Measurements from ENCODE around the gene CASP7.
"Not testable (repeated sequence)": the region's sequence is repeated elsewhere in the genome, so short reads cannot be mapped to it uniquely, and the experiment has no call there.

The CASP7 gene

GRCh38 chr10:113754125-113754524 lies 74.4 kb downstream of the CASP7 start:
- no peak for DNase-seq (ENCODE audit: low read depth)

DNA sequence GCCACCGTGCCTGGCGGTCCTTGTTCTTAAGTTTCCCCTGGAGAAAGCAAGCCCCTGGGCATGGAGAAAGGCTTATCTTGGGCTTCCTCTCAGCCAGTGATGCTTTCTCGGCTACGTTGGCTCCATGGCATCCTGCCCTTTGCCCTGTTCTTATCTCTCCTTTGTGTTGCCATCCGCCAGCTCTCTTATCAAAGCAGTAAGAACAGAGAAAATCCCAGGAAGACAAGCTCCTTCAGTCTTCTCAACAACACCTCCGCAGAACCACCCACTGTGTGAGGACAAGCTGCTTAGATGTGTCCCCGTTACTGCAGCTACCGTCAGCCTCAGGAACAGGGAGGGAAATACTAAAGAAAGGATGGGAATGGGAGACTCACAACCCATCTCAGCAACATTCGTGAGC lies 75.1 kb downstream of the CASP7 start:
- DNase-seq (ENCODE audit: low read depth): no peak

- DNase-seq (ENCODE audit: low read depth): no peak
These were observed 77.3 kb downstream of the CASP7 start for GRCh38 chr10:113756940-113757543.

GRCh38 chr10:113762083-113762482 lies 82.4 kb downstream of the CASP7 start:
- DNase-seq (ENCODE audit: low read depth): no peak

GRCh38 chr10:113764582-113764981 lies 84.9 kb downstream of the CASP7 start:
- DNase-seq (ENCODE audit: low read depth): no peak

GRCh38 chr10:113765910-113766309 lies 86.2 kb downstream of the CASP7 start:
- no peak for DNase-seq (ENCODE audit: low read depth)

GRCh38 chr10:113767222-113767621 lies 87.5 kb downstream of the CASP7 start:
- no peak for DNase-seq (ENCODE audit: low read depth)

DNA sequence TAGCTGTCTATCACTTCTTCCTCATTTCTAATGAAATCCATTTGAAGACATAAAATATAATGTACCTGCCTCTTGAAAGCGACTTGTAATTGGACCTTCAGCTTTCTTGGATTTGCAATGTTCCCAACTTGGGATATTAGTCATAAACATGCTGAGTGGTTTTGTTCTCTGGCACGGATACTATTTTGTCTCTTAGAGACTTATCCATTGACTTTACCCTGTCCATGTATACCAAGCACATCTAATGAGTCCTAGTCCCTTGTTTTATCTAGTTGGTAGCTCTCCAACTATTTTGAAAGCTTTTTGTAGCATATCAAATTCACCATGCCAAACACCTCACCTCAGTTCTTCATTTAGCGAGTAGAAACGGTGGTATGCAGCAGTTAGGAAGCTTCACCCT lies 90.6 kb downstream of the CASP7 start:
- DNase-seq (ENCODE audit: low read depth): no peak

- not testable (repeated sequence) for DNase-seq (ENCODE audit: low read depth)
These were observed 91.4 kb downstream of the CASP7 start for GRCh38 chr10:113771131-113771530.

GRCh38 chr10:113775686-113776294 lies 96.1 kb downstream of the CASP7 start:
- no peak for DNase-seq (ENCODE audit: low read depth)

- DNase-seq (ENCODE audit: low read depth): no peak
These were observed 96.8 kb downstream of the CASP7 start for GRCh38 chr10:113776553-113776952.

Data from activated T-cell treated with anti-CD3 and anti-CD28 coated beads for 24 hours (primary cell).